H1 (cell line): ENCODE results near the gene KCNQ1. TPM values are rescaled to one million over a fixed set of nuclear protein-coding genes. Genes with fewer than 3 reads are reported as not detected.

Source experiments
- CTCF ChIA-PET: fragments of 300-600 bp; sonication (Branson Sonifier 250); formaldehyde crosslinking; loops from one replicate; lab custom pipeline; 2021; ENCODE audit not compliant: partially characterized antibody; lab: Charles Lee
- POLR2A ChIA-PET: fragments of 300-600 bp; sonication (Branson Sonifier 250); formaldehyde crosslinking; loops from one replicate; lab custom pipeline; 2021; ENCODE audit warnings: inconsistent platforms; ENCODE audit not compliant: partially characterized antibody; lab: Charles Lee
- DNase-seq, 2 experiments: peaks; one replicate each; pipeline versions ENCODE4 v3.0.0 to v3.0.0-alpha.2; 2010 to 2022; ENCODE audit warnings: low spot score in 2 of 2, low read depth in 1 of 2, mixed read lengths in 1 of 2
- FAIRE-seq: peaks from 2 replicates; lab custom pipeline; 2011; peaks lifted over from hg19 to GRCh38; lab: Jason Lieb, UNC
- H2AFZ ChIP-seq: 2 replicates; pipeline ENCODE4 v1.8.1; 2012; ENCODE audit warnings: low read length, inconsistent platforms
- H2AK5ac ChIP-seq: 2 replicates; pipeline ENCODE4 v1.6.1; 2013; ENCODE audit warnings: low read depth, low read length
- H2BK120ac ChIP-seq: replicated peaks from 2 replicates; pipeline ENCODE3; 2013; ENCODE audit warnings: low read depth, low read length, inconsistent platforms
- H2BK12ac ChIP-seq: 2 replicates; pipeline ENCODE4 v1.6.1; 2013; ENCODE audit warnings: low read depth, low read length
- H2BK15ac ChIP-seq: 2 replicates; pipeline ENCODE4 v1.6.1; 2013; ENCODE audit warnings: low read length
- H2BK20ac ChIP-seq: 2 replicates; pipeline ENCODE4 v1.6.1; 2013; ENCODE audit warnings: low read length
- H2BK5ac ChIP-seq: 2 replicates; pipeline ENCODE4 v1.6.1; 2013; ENCODE audit warnings: low read depth, low read length
- H3K14ac ChIP-seq: 2 replicates; pipeline ENCODE4 v1.6.1; 2013; ENCODE audit warnings: inconsistent platforms; ENCODE audit not compliant: insufficient read length
- H3K18ac ChIP-seq: 2 replicates; pipeline ENCODE4 v1.6.1; 2013; ENCODE audit warnings: low read length; ENCODE audit errors: extremely low read depth
- H3K23ac ChIP-seq: 2 replicates; pipeline ENCODE4 v1.6.1; 2013; ENCODE audit warnings: inconsistent platforms; ENCODE audit not compliant: insufficient read length
- H3K23me2 ChIP-seq: 2 replicates; pipeline ENCODE4 v1.6.1; 2013; ENCODE audit warnings: low read depth, low read length
- H3K27ac ChIP-seq: 2 replicates; pipeline ENCODE4 v1.6.1; 2011; ENCODE audit warnings: low read depth, low read length, inconsistent platforms
- H3K27me3 ChIP-seq, 4 experiments: replicated peaks in 1 of 4; 1 replicate in 1 of 4; 2 replicates in 3 of 4; pipeline versions ENCODE4 v1.6.1 to v1.8.1; 2011 to 2013; ENCODE audit warnings: low read length in 3 of 4, mild to moderate bottlenecking in 3 of 4, inconsistent platforms in 2 of 4, mixed read lengths in 2 of 4, moderate library complexity in 1 of 4; ENCODE audit not compliant: control insufficient read depth in 3 of 4, insufficient read depth in 3 of 4; ENCODE audit errors: extremely low read depth in 1 of 4
- H3K36me3 ChIP-seq, 4 experiments: 2 replicates each; pipeline versions ENCODE4 v1.6.1 to v1.8.1; 2011 to 2013; ENCODE audit warnings: mild to moderate bottlenecking in 4 of 4, low read length in 3 of 4, moderate library complexity in 2 of 4, control low read depth in 1 of 4, inconsistent platforms in 1 of 4; ENCODE audit not compliant: insufficient read depth in 4 of 4, control insufficient read depth in 2 of 4
- H3K4ac ChIP-seq: replicated peaks from 2 replicates; pipeline ENCODE3; 2013; ENCODE audit warnings: low read length, low read depth, mixed read lengths, inconsistent platforms; ENCODE audit not compliant: insufficient read length
- H3K4me1 ChIP-seq, 4 experiments: replicated peaks in 1 of 4; 1 replicate in 1 of 4; 2 replicates in 3 of 4; pipeline versions ENCODE4 v1.6.1 to v1.8.1; 2011 to 2013; ENCODE audit warnings: low read length in 3 of 4, inconsistent platforms in 2 of 4, mixed read lengths in 1 of 4; ENCODE audit not compliant: insufficient read depth in 4 of 4, control insufficient read depth in 3 of 4
- H3K4me2 ChIP-seq, 2 experiments: 2 replicates each; pipeline versions ENCODE4 v1.6.1 to v1.8.1; 2011 to 2013; ENCODE audit warnings: low read depth in 2 of 2, low read length in 2 of 2, control low read depth in 1 of 2, inconsistent platforms in 1 of 2, mild to moderate bottlenecking in 1 of 2; ENCODE audit not compliant: insufficient read depth in 1 of 2
- H3K4me3 ChIP-seq, 4 experiments: fragments of 200-600, 300-600 bp in 1 of 4; sonication (generic), shearing (Covaris generic), sonication (Bioruptor Twin) in 1 of 4; 2 replicates each; pipeline versions ENCODE4 v1.5.1 to v1.8.1; 2011 to 2016; ENCODE audit warnings: low read length in 4 of 4, low read depth in 3 of 4, control low read depth in 2 of 4, inconsistent platforms in 2 of 4, mild to moderate bottlenecking in 2 of 4, mixed read lengths in 1 of 4, moderate library complexity in 1 of 4; ENCODE audit not compliant: insufficient read depth in 2 of 4; ENCODE audit errors: extremely low read depth in 1 of 4
- H3K56ac ChIP-seq: replicated peaks from 2 replicates; pipeline ENCODE3; 2013; ENCODE audit warnings: low read depth, mild to moderate bottlenecking, mixed read lengths, low read length, inconsistent platforms; ENCODE audit not compliant: insufficient read length
- H3K79me1 ChIP-seq: 2 replicates; pipeline ENCODE4 v1.6.1; 2013; ENCODE audit warnings: low read depth, low read length, control low read depth
- H3K79me2 ChIP-seq, 2 experiments: 2 replicates each; pipeline versions ENCODE4 v1.6.1 to v1.8.1; 2012 to 2013; ENCODE audit warnings: low read length in 2 of 2, mild to moderate bottlenecking in 2 of 2, inconsistent platforms in 1 of 2; ENCODE audit not compliant: insufficient read depth in 2 of 2, control insufficient read depth in 1 of 2
- H3K9ac ChIP-seq, 4 experiments: replicated peaks in 1 of 4; 1 replicate in 1 of 4; 2 replicates in 3 of 4; pipeline versions ENCODE4 v1.6.1 to v1.8.1; 2011 to 2013; ENCODE audit warnings: low read depth in 3 of 4, low read length in 3 of 4, control low read depth in 2 of 4, mild to moderate bottlenecking in 2 of 4, moderate library complexity in 2 of 4, inconsistent platforms in 1 of 4; ENCODE audit errors: extremely low read depth in 1 of 4
- H3K9me3 ChIP-seq, 2 experiments: 2 replicates each; pipeline versions ENCODE4 v1.6.1 to v1.8.1; 2012 to 2013; ENCODE audit warnings: mild to moderate bottlenecking in 2 of 2, moderate library complexity in 2 of 2, control low read depth in 1 of 2, inconsistent platforms in 1 of 2, low read depth in 1 of 2, low read length in 1 of 2, mixed read lengths in 1 of 2; ENCODE audit not compliant: insufficient read depth in 2 of 2
- H4K20me1 ChIP-seq, 2 experiments: replicated peaks in 1 of 2; 2 replicates each; pipeline versions ENCODE3 to v1.8.1; 2011 to 2013; ENCODE audit warnings: inconsistent platforms in 2 of 2, low read length in 2 of 2, mild to moderate bottlenecking in 1 of 2; ENCODE audit not compliant: insufficient read depth in 2 of 2, control insufficient read depth in 1 of 2
- H4K5ac ChIP-seq: 2 replicates; pipeline ENCODE4 v1.6.1; 2013; ENCODE audit warnings: low read length, low read depth, mixed read lengths, inconsistent platforms; ENCODE audit not compliant: insufficient read length
- H4K8ac ChIP-seq: 2 replicates; pipeline ENCODE4 v1.8.0; 2013; ENCODE audit warnings: mild to moderate bottlenecking, moderate library complexity, low read length, inconsistent platforms; ENCODE audit not compliant: insufficient read depth; ENCODE audit errors: extremely low read depth
- H4K91ac ChIP-seq: replicated peaks from 2 replicates; pipeline ENCODE3; 2013; ENCODE audit warnings: low read length, mixed read lengths, inconsistent platforms; ENCODE audit not compliant: insufficient read length
- NANOG ChIP-seq: IDR thresholded peaks from 2 replicates; pipeline ENCODE4 v1.6.1; 2011; ENCODE audit warnings: low read length, low read depth, mild to moderate bottlenecking, inconsistent platforms; ENCODE audit not compliant: insufficient read depth, poor library complexity, severe bottlenecking
- SUZ12 ChIP-seq: fragments of 200-600 bp; sonication (generic); IDR thresholded peaks from 2 replicates; pipeline ENCODE4 v1.6.1; 2012; ENCODE audit warnings: mild to moderate bottlenecking, inconsistent platforms, low read length, moderate library complexity, mixed read lengths
- TBP ChIP-seq: IDR thresholded peaks from 2 replicates; pipeline ENCODE4 v1.6.1; 2011; ENCODE audit warnings: low read depth, low read length, improper control_type of control experiment
- ZNF274 ChIP-seq: IDR thresholded peaks from 2 replicates; pipeline ENCODE4 v1.7.0; 2012; ENCODE audit warnings: low read length, borderline replicate concordance; ENCODE audit errors: extremely low read depth
- WGBS, 2 experiments: shearing (Covaris generic) in 1 of 2; methylation state at CpG; one replicate each; pipeline versions ENCODE4 v1.1.6 to v1.1.7; 2013 to 2015; ENCODE audit warnings: low lambda C conversion rate in 2 of 2, mixed read lengths in 2 of 2, inconsistent platforms in 1 of 2, low coverage in 1 of 2, missing lambda C conversion rate in 1 of 2; ENCODE audit not compliant: insufficient replicate concordance in 2 of 2, insufficient coverage in 1 of 2, insufficient read length in 1 of 2; ENCODE audit errors: extremely low coverage in 1 of 2, missing lambda C conversion rate in 1 of 2; 5-methylcytosine and 5-hydroxymethylcytosine counted together
- polyA plus RNA-seq, 7 experiments: library from polyadenylated mRNA; depleted of rRNA in 3 of 7; stranded (reverse) in 5 of 7; unstranded in 2 of 7; fragments of >200 nt in 5 of 7; fragments of 200-250 nt in 2 of 7; gene quantifications; 1 replicate in 5 of 7; 2 replicates in 1 of 7; 4 replicates in 1 of 7; pipeline versions ENCODE4 v1.2.1 to v1.2.3, GENCODE V29; 2011 to 2013; ENCODE audit warnings: missing spikeins in 2 of 7, mixed read lengths in 2 of 7
- total RNA-seq: library from RNA; stranded (reverse); fragmentation: NEBNext Ultra II Directional; extraction: Animal tissue kit (Norgen Biotek cat#: 25700); gene quantifications from 2 replicates; pipeline ENCODE4 v1.2.1, GENCODE V29; 2021

The KCNQ1 gene
- total and polyA plus RNA-seq, 2 of the 8 experiments (the other 6 are each of a cell fraction or from before 2014, with no cell fraction given): 1.9 to 2.0 TPM

DNA sequence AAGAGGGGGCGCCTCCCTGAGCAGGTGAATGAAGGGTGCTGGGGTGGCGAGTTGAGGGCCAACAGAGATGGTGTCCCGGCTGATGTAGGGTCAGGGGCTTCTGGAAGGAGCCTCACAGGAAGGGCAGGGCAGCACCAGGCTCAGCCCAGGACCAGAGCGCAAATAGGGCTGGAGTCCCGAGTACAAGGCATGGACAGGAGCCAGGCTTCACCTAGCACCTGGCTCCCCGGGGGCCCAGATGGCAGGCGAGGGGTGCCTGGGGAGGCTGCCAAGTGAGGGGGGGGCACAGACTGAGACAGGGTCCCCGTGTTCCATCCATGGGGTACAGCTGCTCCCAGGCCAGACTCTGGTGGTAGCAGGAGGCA is 105.8 kb downstream of the KCNQ1 start:
- no peak overlapping the region for H3K4ac ChIP-seq
- H3K18ac ChIP-seq: no peak overlapping the region
- H3K79me1 ChIP-seq: no peaks in the 10 kb centered on the region
- no peak overlapping the region for H3K56ac ChIP-seq
- H3K4me1 ChIP-seq: no peaks in the 10 kb centered on the region; a peak in 1 of 7 replicates
- no peak overlapping the region for H2BK12ac ChIP-seq
- TF ChIP-seq ZNF274 (no peak), SUZ12 (no peak), TBP (no peak), NANOG (no peak)
- no peak overlapping the region for H4K8ac ChIP-seq
- H2AFZ ChIP-seq: no peak overlapping the region
- no peak overlapping the region for H4K91ac ChIP-seq
- H3K36me3 ChIP-seq: no peaks in the 10 kb centered on the region
- 82% methylated on average over 8 of the region's 8 CpGs; no CpG with 5 or more reads in 1 of the 2 experiments for WGBS, 2 experiments
- no peak overlapping the region for H3K27ac ChIP-seq
- H3K23ac ChIP-seq: no peak overlapping the region
- no peaks in the 10 kb centered on the region for H3K9me3 ChIP-seq
- POLR2A ChIA-PET: no interaction called here
- DNase-seq: no peak
- FAIRE-seq: no peak
- H3K27me3 ChIP-seq: peaks cover 19 to 83% (median 53%) of the 10 kb centered on the region in 4 experiments
- H2BK120ac ChIP-seq: no peak overlapping the region
- no peak overlapping the region for H3K4me3 ChIP-seq
- no peak overlapping the region for H4K5ac ChIP-seq
- no peak overlapping the region for H3K14ac ChIP-seq
- CTCF ChIA-PET: interaction anchor here (0.8 to 1.6 kb wide), 4 partner anchors 17 to 337 kb away, joined by 3 to 5 read pairs (median 4); no protein-coding TSS in a partner anchor
- no peak overlapping the region for H2AK5ac ChIP-seq
- no peaks in the 10 kb centered on the region for H3K23me2 ChIP-seq
- H2BK15ac ChIP-seq: no peak overlapping the region
- H2BK5ac ChIP-seq: no peak overlapping the region
- H3K9ac ChIP-seq: no peak overlapping the region
- no peak overlapping the region for H3K4me2 ChIP-seq
- peaks cover 0 to 2% of the 10 kb centered on the region in 2 experiments for H4K20me1 ChIP-seq
- H3K79me2 ChIP-seq: no peaks in the 10 kb centered on the region
- no peak overlapping the region for H2BK20ac ChIP-seq
